HG02678 (cell line): Measurements from ENCODE around the gene TTC3.

Source experiments
- ATAC-seq: cut with Tn5 transposase; IDR thresholded peaks from one replicate; pipeline ENCODE4 v1.9.1; 2021; ENCODE audit warnings: mild to moderate bottlenecking, moderate library complexity; ENCODE audit not compliant: unreplicated experiment

Gene TTC3

GRCh38 chr21:37241426-37241825 is 168.4 kb downstream of the TTC3 start:
- no peak for ATAC-seq

DNA sequence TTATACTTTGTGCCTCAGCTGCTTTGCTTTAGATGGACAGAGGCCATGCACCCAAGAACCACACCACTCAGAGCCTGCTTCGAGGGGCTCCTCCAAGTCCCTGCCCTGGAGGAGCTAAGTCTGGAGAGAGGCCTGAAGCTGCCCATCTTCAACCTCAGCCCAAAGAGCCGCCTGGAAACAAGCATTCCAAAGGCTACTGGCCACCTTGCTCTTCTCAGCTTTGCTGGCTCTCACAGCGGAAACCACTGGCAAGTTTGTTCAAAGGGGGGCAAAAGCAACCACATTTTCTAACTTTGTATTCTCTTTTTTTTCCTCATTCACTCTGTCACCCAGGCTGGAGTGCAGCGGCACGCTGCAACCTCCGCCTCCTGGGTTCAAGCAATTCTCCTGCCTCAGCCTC is 170.9 kb downstream of the TTC3 start:
- ATAC-seq, result no peak

GRCh38 chr21:37244501-37245095 is 171.5 kb downstream of the TTC3 start:
- no peak for ATAC-seq

DNA sequence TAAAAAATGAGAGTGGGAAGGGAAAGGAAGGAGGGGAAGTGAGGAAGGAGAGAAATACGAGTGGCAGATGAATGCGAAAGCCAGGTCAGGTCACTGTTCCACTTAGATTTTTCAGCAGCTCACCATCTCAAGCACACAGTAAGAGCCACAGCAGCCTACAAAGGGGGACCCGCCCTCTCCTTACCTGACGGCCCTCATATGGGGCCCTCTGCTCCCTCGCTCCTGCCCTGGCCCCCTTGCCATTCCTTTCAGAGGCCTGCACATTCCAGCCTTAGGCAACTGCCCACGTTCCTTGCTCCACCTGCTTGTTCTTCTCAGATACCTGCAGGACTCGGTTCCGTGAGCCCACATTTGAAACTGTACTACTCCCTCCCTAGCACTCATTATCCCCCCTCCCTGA is 172.1 kb downstream of the TTC3 start:
- ATAC-seq, result no peak

DNA sequence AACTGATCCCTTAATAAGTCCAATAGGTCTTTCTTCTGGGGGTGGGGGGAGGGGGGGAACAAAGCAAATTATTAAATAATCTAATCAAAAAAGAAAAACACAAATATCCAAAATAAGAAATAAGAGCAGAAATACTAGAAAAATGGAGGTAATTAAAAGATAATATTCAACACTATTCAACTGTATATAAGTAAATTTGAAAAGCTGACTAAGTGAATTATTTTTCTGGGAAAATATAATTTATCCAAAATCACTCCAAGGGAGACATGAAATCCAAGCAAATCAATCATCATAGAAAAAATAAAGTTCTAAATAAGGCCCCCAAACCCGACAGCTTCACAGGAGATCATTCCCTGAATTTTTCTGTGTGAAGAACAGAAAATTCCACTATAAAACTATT is 175.2 kb downstream of the TTC3 start:
- no peak for ATAC-seq

- no peak for ATAC-seq
Observed at GRCh38 chr21:37249112-37249904, 176.3 kb downstream of the TTC3 start.

GRCh38 chr21:37251294-37251634 is 178.2 kb downstream of the TTC3 start:
- ATAC-seq, result no peak
